Suppressor macrophage treated with lipopolysaccharide for 4 hours (primary cell): ENCODE data around the gene SPATA33.
"Not testable (repeated sequence)": the region's sequence is repeated elsewhere in the genome, so short reads cannot be mapped to it uniquely, and the experiment has no call there.

Experiments used
- DNase-seq: peaks from one replicate; pipeline ENCODE4 v3.0.0-alpha.2; 2020

The SPATA33 gene

DNA sequence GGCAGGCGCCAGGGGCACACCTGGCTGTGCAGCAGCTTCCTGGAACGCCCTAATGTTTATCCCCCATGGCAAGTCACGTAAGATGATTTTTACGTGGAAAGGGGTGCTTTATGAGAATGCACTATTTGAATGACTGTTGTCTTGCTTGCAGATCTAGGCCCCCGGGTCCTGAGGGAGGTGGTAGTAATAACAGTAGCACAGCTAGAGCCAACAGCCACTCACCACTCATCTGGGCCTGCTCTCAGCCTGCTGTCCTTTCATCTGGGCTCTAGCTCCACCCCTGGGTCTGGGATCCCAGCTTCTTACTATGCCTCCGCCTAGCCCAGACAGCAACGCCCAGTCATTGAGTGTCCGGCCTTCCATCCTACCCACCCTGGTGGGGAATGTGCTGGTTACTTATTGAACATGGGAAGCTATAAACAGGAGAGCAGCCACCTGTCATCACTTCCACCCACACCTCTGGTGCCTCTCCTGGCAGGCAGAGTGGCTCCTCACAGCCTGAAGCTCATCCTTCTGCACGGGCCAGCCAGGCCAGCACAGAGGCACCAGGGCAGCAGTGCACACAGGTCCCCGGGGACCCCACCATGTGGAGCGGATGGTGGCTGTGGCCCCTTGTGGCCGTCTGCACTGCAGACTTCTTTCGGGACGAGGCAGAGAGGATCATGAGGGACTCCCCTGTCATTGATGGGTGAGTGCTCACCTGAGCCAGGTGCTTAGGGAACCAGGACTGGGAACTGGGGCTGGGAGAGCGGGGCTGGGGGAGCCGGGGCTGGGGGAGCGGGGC is 27.6 kb upstream of the SPATA33 start:
- no peak for DNase-seq

GRCh38 chr16:89633064-89633631 is 24.5 kb upstream of the SPATA33 start:
- DNase-seq, result no peak

- DNase-seq, result not testable (repeated sequence)
Measured at GRCh38 chr16:89634463-89635385, 22.9 kb upstream of the SPATA33 start.

DNA sequence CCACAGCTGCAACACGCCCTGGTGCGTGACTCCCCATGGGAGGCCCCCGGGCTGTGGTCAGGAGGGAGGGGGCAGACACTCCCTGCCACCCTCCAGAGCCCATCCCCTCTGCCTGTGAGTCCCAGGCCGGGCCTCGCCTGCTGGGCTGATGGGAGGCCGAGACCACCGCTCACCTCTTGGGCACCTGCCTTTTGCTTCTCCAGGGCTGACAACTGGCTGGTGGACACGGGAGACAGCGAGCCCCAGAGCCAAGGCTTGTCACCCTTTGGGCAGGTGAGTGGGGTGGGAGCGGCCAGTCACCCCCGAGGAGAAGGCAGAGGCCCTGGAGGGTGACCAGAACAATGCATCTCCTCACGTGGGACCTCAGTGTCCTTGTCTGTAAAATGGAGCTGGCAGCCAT is 21.0 kb upstream of the SPATA33 start:
- DNase-seq, result no peak

GRCh38 chr16:89637379-89637778 is 20.3 kb upstream of the SPATA33 start:
- no peak for DNase-seq

DNA sequence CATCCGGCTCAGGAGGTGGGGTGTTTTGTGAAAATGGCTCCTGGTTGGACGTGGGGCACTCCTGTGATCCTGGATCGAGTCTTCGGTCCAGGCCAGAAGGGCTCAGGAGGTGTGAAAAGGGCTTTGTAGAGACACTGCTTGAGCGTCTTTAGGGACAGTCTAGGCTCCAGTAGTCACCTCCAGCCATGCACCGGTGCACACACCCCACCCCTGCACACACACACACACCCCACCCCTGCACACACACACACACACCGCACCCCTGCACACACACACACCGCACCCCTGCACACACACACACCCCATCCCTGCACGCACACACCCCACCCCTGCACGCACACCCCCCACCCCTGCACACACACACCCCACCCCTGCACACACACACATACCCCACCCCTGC is 19.2 kb upstream of the SPATA33 start:
- DNase-seq, result no peak

GRCh38 chr16:89639385-89639784 is 18.3 kb upstream of the SPATA33 start:
- DNase-seq, result no peak

DNA sequence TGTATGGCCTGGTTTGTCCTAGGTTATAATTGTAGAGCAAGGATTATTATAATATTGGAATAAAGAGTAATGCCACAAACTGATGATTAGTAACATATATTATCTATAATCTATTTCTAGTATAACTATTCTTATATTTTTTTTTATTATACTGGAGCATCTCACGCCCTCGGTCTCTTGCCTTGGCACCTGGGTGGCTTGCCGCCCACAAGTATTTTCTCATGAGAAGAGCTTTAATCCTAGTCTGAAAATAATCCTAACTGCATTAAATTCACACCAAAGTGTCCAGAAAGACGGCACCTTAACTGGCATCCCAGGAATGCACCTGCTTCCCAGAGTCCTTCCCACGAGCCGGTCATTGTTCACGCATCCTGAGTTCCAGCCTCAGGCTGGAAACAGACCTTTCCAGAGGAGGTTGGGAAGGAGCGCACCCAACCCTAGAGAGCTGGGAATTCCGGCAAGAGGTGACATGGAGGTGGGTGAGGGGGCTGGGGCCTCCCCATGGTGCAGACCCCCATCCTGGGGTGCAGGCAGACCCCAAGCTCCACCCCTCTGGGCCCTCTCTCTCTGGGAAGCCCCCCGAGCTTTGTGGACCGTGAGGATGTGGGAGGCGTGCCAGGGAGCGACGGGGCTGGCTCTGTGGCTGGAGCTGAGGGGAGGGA is 16.0 kb upstream of the SPATA33 start:
- no peak for DNase-seq

DNA sequence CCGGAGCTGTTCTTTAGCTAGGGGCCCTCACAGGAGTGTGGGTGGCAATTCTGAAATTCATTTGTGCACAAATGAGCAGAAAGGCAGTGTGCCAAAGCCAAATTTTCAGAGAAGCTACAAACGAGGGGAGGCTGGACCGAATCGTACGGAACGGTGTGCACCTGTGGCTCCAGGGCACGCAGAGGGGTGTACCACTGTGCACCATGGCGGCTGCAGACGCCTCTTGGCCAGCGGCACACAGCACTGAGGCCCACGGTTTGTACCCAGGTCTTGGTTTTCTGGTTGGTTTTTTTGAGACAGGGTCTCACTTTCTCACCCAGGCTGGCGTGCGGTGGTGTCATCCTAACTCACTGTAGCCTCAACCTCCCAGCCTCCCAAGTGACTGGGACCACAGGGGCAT is 15.1 kb upstream of the SPATA33 start:
- no peak for DNase-seq

DNA sequence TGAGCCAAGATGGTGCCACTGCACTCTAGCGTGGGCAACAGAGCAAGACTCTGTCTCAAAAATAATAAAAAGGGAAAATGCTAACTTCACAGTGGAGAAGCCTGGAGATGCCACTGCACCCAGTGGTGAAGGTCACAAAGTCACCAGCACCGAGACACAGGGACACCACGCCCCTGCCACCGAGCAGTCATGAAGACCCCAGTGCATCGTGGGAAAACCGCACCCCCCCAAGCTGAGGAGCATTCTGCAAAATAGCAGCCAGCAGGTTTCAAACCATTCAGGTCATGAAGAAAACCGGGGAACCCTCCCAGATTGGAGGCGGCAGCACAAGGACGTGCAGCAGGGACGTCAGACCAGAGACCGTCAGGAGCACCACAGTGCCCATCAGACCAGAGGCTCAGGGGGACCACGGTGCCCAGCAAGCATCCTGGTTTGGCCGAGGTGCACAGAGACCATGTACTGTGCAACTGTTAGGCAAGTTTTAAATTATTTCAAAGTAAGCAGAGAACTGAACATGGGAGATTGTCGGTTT is 13.8 kb upstream of the SPATA33 start:
- no peak for DNase-seq

DNA sequence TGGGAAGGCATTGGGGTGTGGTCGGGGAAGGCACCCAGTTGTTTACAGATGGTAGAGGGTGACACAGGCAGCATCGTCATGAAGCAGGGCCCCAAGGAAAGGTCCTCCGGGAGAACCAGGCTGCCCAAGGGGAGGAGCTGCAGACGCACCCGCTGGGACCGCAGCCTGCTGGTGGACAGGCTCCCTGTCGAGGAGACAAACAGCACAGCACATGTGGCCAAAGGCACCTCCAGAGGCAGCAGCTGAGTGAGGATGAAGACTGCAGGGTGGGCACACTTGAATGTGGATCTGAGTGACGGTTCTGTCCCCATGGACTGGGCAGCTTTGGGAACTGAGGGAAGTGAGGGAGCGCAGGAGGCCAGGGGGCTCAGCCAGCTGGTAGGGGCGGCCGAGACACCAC is 12.5 kb upstream of the SPATA33 start:
- no peak for DNase-seq

- DNase-seq, result no peak
Measured at GRCh38 chr16:89646270-89646669, 11.4 kb upstream of the SPATA33 start.

DNA sequence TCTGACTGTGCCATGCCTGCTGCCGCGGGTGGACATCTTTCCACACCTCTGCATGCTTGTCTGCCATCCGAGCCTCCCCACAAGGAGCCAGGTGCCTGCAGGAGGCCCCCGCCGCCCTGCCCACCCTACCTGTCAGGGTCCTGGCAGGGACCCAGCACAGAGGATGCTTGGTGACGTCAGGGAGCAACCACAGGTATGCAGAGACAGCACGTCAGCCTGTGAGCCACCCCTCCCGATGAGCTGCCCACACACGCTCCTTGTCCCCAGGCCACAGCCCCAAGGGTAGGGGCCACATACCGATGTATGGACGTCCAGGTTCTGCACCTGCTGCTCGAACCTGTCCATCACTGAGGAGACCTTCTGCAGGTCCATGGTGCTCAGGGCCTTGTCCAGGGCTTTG is 10.7 kb upstream of the SPATA33 start:
- DNase-seq, result no peak

GRCh38 chr16:89651584-89651983 is 6.1 kb upstream of the SPATA33 start:
- DNase-seq, result no peak

- no peak for DNase-seq
Measured at GRCh38 chr16:89653656-89654295, 3.9 kb upstream of the SPATA33 start.

GRCh38 chr16:89655062-89655643 is 2.5 kb upstream of the SPATA33 start:
- DNase-seq, result no peak

GRCh38 chr16:89656435-89657121 is 1.1 kb upstream of the SPATA33 start:
- DNase-seq, result no peak

DNA sequence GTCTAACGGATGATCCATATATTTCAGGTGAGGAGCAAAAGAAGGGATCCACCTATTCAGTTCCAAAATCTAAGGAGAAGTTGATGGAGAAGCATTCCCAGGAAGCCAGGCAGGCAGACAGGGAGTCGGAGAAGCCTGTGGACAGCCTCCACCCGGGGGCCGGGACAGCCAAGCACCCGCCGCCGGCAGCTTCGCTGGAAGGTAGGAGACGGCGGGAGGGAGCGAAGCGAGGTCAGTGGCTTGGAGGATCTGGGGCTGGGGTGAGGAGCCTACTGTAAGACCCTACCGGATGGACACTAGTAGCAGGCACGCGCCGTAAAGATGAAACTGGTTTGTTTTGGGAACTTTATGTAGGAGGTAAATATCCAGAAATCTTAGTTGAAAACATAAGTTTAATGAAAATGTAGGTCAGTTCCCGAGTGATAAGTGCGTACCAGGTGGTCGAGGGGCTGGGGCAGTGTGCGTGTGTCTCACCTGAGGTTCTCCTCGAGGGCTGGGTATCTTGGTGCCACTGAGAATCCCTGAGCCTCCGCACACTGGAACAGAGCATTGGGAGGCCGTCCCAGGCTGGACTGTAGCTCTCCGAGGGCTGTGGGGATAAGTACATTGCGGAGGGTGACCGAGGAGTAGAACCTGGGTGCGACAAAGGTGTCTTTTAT is 714 bp downstream of the SPATA33 start:
- peak; percentile 15 for DNase-seq

DNA sequence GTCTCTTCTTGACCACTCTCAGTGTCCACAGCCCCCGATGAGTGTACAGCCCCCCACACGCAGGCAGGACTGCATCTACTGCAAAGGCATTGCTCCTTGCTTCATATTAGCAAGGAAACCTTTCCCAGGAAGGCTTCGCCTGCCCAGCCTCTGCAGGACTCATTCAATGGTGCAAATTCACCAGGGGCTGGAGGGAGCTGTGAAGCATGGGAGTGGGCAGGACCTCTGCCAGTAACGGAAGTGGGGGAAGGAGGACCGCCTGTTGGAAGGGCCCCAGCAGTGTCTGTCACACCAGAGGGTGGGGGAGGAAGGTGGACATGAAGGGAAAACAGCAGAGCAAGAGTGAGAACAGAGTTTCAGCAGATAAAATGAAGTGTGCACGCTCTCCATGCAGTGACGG is 2.5 kb downstream of the SPATA33 start:
- no peak for DNase-seq

GRCh38 chr16:89661215-89661614 is 3.6 kb downstream of the SPATA33 start:
- no peak for DNase-seq

- not testable (repeated sequence) for DNase-seq
Measured at GRCh38 chr16:89664238-89664637, 6.6 kb downstream of the SPATA33 start.
